ENCODE results near the gene RALBP1. TPM values are rescaled to one million over a fixed set of nuclear protein-coding genes. Genes with fewer than 3 reads are reported as not detected.
A peak's percentile ranks its signal among the peaks of the same experiment; 100 is the strongest.
"Not testable (repeated sequence)": the region's sequence is repeated elsewhere in the genome, so short reads cannot be mapped to it uniquely, and the experiment has no call there.

Gene RALBP1
- total RNA-seq (10 to 100 TPM; 24.1 to 25.3 TPM), total RNA-seq (59.3 to 120 reads per million in 2 donors)

DNA sequence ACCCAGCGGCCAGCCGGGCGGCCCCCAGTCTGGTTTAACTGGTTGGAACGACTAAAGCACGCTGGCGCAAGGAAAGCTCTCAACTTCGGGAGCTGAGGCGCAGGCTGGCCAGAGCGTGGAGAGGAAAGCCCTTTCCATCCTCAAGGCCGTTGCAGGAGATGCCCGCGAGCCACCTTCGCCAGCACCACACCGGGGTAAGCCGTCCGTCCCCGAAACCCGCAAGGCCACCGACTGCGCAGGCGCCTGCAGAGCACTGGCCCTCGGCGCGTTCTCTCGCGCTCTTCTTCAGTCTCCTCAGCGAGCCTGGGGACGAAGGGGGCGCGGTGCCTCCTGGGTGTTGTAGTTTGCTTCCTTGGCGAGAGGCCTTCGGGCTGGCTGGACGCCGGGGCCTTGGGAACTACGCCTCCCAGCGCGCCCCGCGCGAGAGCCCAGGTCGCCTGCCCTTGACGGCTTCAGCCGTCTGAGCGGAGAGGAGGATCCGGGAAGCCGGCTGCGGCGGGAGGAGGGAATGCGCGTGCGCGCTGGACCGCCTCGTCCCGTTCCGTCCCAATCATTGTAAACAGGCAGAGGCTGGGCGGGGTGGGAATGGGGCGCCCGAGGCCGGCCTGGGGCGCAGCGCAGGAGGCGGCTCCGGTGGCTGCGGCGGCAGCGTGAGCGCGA is at the start of gene RALBP1:
TSS of gene RALBP1 (plus strand) at position 531 of the 660 bp plus-strand sequence. CDS start 37,533 bp downstream, outside the sequence.
- Mint-ChIP-seq H3K27ac (peak within 1 kb of the TSS; percentile 92), H3K27me3 (peaks cover 16% of the 10 kb centered on the region), H3K4me1 (peaks cover 26% of the 10 kb centered on the region), H3K4me3 (peak within 1 kb of the TSS; percentile 99), H3K36me3 (ENCODE audit: low read depth) (peaks cover 10% of the 10 kb centered on the region)
- ATAC-seq = peak; percentile 99
- DNase-seq = peak; percentile 96 to 98 (median 97)
- H3K9me3 ChIP-seq (ENCODE audit: control insufficient read depth, low read length, poor library complexity, severe bottlenecking) = no peaks in the 10 kb centered on the region

- DNase-seq (no peak), ATAC-seq (no peak)
- H3K9me3 ChIP-seq (ENCODE audit: control insufficient read depth, low read length, poor library complexity, severe bottlenecking) = no peaks in the 10 kb centered on the region
- H3K27ac Mint-ChIP-seq = no peak overlapping the region
- no peaks in the 10 kb centered on the region for H3K4me1 Mint-ChIP-seq
- no peak overlapping the region for H3K4me3 Mint-ChIP-seq
- H3K36me3 Mint-ChIP-seq (ENCODE audit: low read depth) = no peaks in the 10 kb centered on the region
- H3K27me3 Mint-ChIP-seq = no peaks in the 10 kb centered on the region
Observed at GRCh38 chr18:9426753-9427152, 48.6 kb upstream of the RALBP1 start.

DNA sequence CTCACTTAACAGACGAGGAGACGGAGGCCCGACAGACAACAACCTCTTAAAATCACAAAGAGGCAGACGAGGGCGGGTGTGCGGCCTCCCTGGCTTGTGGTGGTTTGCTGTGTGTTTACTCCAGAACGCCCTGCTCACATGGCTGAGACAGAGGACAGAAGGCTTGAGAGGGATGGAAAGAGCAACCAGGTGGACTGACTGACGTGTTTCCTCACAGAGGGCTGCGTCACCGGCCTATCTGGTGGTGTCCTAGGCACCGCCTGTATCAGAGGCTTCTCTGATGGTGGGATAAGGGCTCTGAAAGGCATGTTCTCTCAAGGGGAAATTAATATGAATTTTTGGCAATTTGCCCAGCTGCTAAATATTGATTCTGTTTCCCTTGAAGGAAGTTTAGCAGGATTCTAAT is 47.0 kb upstream of the RALBP1 start:
- Mint-ChIP-seq H3K27me3 (peaks cover 3% of the 10 kb centered on the region), H3K36me3 (ENCODE audit: low read depth) (no peaks in the 10 kb centered on the region), H3K4me3 (no peak overlapping the region), H3K27ac (no peak overlapping the region), H3K4me1 (no peaks in the 10 kb centered on the region)
- DNase-seq (no peak), ATAC-seq (no peak)
- no peaks in the 10 kb centered on the region for H3K9me3 ChIP-seq (ENCODE audit: control insufficient read depth, low read length, poor library complexity, severe bottlenecking)

- H3K4me3 Mint-ChIP-seq = no peak overlapping the region
- no peak for ATAC-seq
- H3K9me3 ChIP-seq (ENCODE audit: control insufficient read depth, low read length, poor library complexity, severe bottlenecking) = no peaks in the 10 kb centered on the region
- no peak overlapping the region for H3K27ac Mint-ChIP-seq
- peaks cover 9% of the 10 kb centered on the region for H3K27me3 Mint-ChIP-seq
- no peaks in the 10 kb centered on the region for H3K36me3 Mint-ChIP-seq (ENCODE audit: low read depth)
- no peak for DNase-seq
- H3K4me1 Mint-ChIP-seq = no peaks in the 10 kb centered on the region
Observed at GRCh38 chr18:9428862-9429661, 46.3 kb upstream of the RALBP1 start.

GRCh38 chr18:9429662-9429993 is 45.7 kb upstream of the RALBP1 start:
- no peak overlapping the region for H3K27ac Mint-ChIP-seq
- H3K9me3 ChIP-seq (ENCODE audit: control insufficient read depth, low read length, poor library complexity, severe bottlenecking) = no peaks in the 10 kb centered on the region
- peaks cover 13% of the 10 kb centered on the region for H3K27me3 Mint-ChIP-seq
- H3K4me1 Mint-ChIP-seq = no peaks in the 10 kb centered on the region
- DNase-seq = no peak
- H3K36me3 Mint-ChIP-seq (ENCODE audit: low read depth) = no peaks in the 10 kb centered on the region
- ATAC-seq = no peak
- H3K4me3 Mint-ChIP-seq = no peak overlapping the region

DNA sequence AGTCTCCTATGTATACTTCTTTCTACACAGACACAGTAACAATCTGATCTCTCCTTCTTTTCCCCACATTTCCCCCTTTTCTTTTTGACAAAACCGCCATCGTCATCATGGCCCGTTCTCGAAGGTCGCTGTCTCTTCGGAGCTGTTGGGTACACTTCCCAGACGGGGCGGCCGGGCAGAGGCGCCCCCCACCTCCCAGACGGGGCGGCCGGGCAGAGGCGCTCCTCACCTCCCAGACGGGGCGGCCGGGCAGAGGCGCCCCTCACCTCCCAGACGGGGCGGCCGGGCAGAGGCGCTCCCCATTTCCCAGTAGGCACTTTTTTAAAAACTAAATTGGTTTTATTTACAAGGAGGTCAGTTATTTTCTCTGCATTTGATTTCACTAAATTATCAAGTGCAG is 45.0 kb upstream of the RALBP1 start:
- H3K36me3 Mint-ChIP-seq (ENCODE audit: low read depth); DNase-seq; ATAC-seq; H3K9me3 ChIP-seq (ENCODE audit: control insufficient read depth, low read length, poor library complexity, severe bottlenecking); H3K27ac Mint-ChIP-seq; H3K4me3 Mint-ChIP-seq; H3K4me1 Mint-ChIP-seq: not testable (repeated sequence)
- H3K27me3 Mint-ChIP-seq = peaks cover 13% of the 10 kb centered on the region

DNA sequence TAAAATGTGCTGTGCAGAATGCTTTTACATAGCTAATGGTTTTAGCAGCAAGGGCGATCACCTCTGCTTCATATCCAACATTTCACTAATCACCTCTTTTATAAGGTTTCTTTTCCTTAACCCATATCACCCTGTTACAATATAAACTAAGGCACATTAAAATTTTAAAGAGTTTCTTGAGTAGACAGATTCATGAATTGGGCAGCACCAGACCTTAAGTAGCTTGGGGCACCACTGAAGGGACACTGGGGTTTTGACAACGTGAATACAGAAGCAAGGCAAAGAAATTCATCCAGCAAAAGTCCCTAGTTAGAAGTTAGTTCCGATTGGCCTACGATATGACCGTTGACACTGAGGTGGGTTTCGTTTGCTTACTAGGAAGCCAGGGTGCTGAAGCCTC is 44.0 kb upstream of the RALBP1 start:
- ATAC-seq = no peak
- DNase-seq = no peak
- Mint-ChIP-seq H3K27me3 (peaks cover 13% of the 10 kb centered on the region), H3K4me3 (no peak overlapping the region), H3K36me3 (ENCODE audit: low read depth) (no peaks in the 10 kb centered on the region), H3K4me1 (no peaks in the 10 kb centered on the region), H3K27ac (no peak overlapping the region)
- H3K9me3 ChIP-seq (ENCODE audit: control insufficient read depth, low read length, poor library complexity, severe bottlenecking) = no peaks in the 10 kb centered on the region

GRCh38 chr18:9433122-9433521 is 42.2 kb upstream of the RALBP1 start:
- DNase-seq; ATAC-seq; H3K27ac Mint-ChIP-seq; H3K4me3 Mint-ChIP-seq; H3K4me1 Mint-ChIP-seq; H3K9me3 ChIP-seq (ENCODE audit: control insufficient read depth, low read length, poor library complexity, severe bottlenecking); H3K36me3 Mint-ChIP-seq (ENCODE audit: low read depth): not testable (repeated sequence)
- peaks cover 13% of the 10 kb centered on the region for H3K27me3 Mint-ChIP-seq

DNA sequence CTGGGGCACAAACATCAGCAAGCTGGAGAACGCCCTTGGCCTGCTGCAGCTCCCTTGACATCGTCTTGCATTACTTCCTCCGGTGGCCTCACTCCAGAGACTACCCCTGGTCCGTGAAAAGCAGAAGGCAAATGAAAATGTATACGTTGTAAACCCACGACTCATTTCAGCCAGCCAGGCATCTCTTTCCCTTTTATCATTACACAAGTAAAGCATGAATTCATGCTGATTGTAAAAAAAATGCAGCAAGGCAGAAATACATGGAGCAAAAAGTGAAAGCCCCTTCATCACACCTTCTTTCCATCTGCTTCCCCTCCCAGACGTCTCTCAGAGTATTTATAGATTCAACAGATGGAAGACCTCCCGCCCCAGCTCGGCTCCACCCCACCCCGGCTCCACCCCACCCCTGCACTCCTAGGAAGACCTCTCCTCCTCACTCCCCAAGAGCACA is 41.6 kb upstream of the RALBP1 start:
- H3K27me3 Mint-ChIP-seq = peaks cover 13% of the 10 kb centered on the region
- H3K4me1 Mint-ChIP-seq = no peaks in the 10 kb centered on the region
- ATAC-seq (no peak), DNase-seq (no peak)
- no peak overlapping the region for H3K27ac Mint-ChIP-seq
- no peak overlapping the region for H3K4me3 Mint-ChIP-seq
- H3K9me3 ChIP-seq (ENCODE audit: control insufficient read depth, low read length, poor library complexity, severe bottlenecking) = no peaks in the 10 kb centered on the region
- H3K36me3 Mint-ChIP-seq (ENCODE audit: low read depth) = no peaks in the 10 kb centered on the region

DNA sequence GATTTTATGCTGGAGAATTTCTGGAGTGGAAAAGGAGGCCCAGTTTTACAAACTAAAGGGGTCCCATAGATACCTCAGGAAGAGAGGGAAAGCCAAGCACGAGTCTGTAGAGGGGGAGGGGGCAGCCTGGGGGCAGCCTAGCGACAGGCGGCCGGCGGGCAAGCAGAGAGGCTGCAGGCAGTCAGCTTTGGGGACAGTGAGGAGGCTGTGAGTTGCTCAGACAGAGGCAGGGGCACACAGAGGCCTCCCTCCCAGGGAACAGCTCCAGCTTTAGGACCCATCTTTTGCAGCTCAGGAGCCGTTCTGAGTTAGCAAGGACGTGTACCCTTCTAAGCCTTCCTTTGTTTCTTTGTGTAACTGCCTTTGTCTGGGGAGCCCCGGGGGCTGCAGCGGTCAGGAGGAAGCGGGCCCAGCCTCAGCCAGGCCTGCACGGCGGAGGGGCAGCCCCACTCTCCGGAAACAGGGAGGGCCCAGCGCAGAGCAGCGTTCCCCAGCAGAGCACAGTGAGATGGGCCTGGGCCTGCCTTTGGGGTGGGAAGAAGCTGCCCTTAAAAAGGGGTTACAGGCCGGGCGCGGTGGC is 41.1 kb upstream of the RALBP1 start:
- ATAC-seq (no peak), DNase-seq (no peak)
- H3K4me3 Mint-ChIP-seq = no peak overlapping the region
- no peaks in the 10 kb centered on the region for H3K36me3 Mint-ChIP-seq (ENCODE audit: low read depth)
- H3K27me3 Mint-ChIP-seq = peaks cover 13% of the 10 kb centered on the region
- H3K9me3 ChIP-seq (ENCODE audit: control insufficient read depth, low read length, poor library complexity, severe bottlenecking) = no peaks in the 10 kb centered on the region
- H3K27ac Mint-ChIP-seq = no peak overlapping the region
- H3K4me1 Mint-ChIP-seq = no peaks in the 10 kb centered on the region

DNA sequence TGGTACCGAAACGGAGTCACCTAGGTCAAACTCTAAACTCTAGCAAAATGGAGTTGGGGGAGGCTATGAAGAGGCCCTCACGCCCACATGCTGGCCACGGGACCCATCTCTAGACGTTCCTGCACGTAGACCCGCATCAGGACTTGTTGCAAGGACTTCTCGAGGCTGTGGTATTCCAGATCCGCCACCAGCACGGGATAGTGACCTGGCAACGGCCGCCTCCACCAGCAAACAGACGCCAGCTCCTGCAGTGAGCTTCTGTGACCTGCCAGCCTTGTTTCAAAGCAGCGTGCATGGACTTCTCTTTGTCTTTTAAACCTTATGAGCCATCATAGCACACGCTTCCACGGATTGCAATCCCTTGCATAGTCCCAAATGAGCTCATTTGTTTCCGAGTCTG is 40.3 kb upstream of the RALBP1 start:
- Mint-ChIP-seq H3K4me3 (no peak overlapping the region), H3K27me3 (peaks cover 13% of the 10 kb centered on the region), H3K27ac (no peak overlapping the region), H3K36me3 (ENCODE audit: low read depth) (no peaks in the 10 kb centered on the region), H3K4me1 (no peaks in the 10 kb centered on the region)
- no peak for ATAC-seq
- no peaks in the 10 kb centered on the region for H3K9me3 ChIP-seq (ENCODE audit: control insufficient read depth, low read length, poor library complexity, severe bottlenecking)
- DNase-seq = no peak

- no peak for DNase-seq
- no peaks in the 10 kb centered on the region for H3K4me1 Mint-ChIP-seq
- H3K27ac Mint-ChIP-seq = no peak overlapping the region
- no peak for ATAC-seq
- H3K36me3 Mint-ChIP-seq (ENCODE audit: low read depth) = no peaks in the 10 kb centered on the region
- no peaks in the 10 kb centered on the region for H3K9me3 ChIP-seq (ENCODE audit: control insufficient read depth, low read length, poor library complexity, severe bottlenecking)
- H3K27me3 Mint-ChIP-seq = peaks cover 20% of the 10 kb centered on the region
- no peak overlapping the region for H3K4me3 Mint-ChIP-seq
Observed at GRCh38 chr18:9436206-9436929, 38.9 kb upstream of the RALBP1 start.

DNA sequence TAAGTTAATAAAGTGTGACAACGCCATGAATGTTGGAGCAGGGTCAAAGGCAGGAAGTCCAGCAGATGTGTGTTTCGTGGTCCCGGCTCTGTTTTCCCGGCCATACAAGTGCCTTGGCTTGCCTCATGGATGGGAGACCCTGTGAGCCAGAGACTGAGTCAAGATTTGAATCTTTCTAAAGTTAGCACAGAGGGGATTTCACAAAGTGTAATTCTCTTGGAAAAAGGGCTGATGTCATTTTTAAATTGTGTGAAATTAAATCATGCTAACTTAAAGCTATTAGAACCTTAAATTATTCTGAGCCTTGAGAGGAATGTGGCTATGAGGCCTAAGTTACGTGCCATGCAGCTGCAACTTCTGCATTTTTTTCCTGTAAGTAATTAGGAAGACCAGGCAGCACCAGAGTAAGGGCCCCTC is 38.3 kb upstream of the RALBP1 start:
- Mint-ChIP-seq H3K4me3 (no peak overlapping the region), H3K36me3 (ENCODE audit: low read depth) (no peaks in the 10 kb centered on the region), H3K27ac (no peak overlapping the region), H3K4me1 (no peaks in the 10 kb centered on the region), H3K27me3 (peaks cover 24% of the 10 kb centered on the region)
- no peaks in the 10 kb centered on the region for H3K9me3 ChIP-seq (ENCODE audit: control insufficient read depth, low read length, poor library complexity, severe bottlenecking)
- ATAC-seq (no peak), DNase-seq (no peak)

Measured in T-helper 17 cell (primary cell).